Hematopoietic multipotent progenitor cell (in vitro differentiated cells): ENCODE results near the gene SFTPD. TPM values are rescaled to one million over a fixed set of nuclear protein-coding genes. Genes with fewer than 3 reads are reported as not detected.

ENCODE experiments used
- total RNA-seq: library from RNA; depleted of rRNA; stranded (reverse); fragments of >200 nt; gene quantifications from one replicate; pipeline ENCODE4 v1.2.3, GENCODE V29; 2012

Gene SFTPD
- total RNA-seq, 1 donor, result not detected

Other genes starting within 250 kb of the SFTPD start
- 1.6 TPM for gene NUTM2B, start 245.9 kb downstream of the SFTPD start, total RNA-seq
- under 0.01 TPM for gene NUTM2E, start 122.4 kb downstream of the SFTPD start, total RNA-seq
- 16.7 TPM for gene TMEM254, start 129.6 kb upstream of the SFTPD start, total RNA-seq
- 0.27 TPM for gene PLAC9, start 183.6 kb upstream of the SFTPD start, total RNA-seq